HG02943 (cell line): Measurements from ENCODE around the gene FANCE.

ENCODE experiments used
- ATAC-seq: cut with Tn5 transposase; IDR thresholded peaks from one replicate; pipeline ENCODE4 v1.9.1; 2021; ENCODE audit warnings: mild to moderate bottlenecking, low read depth, moderate library complexity; ENCODE audit not compliant: unreplicated experiment

Gene FANCE

GRCh38 chr6:35483062-35483461 lies 30.9 kb downstream of the FANCE start:
- ATAC-seq, result no peak

- ATAC-seq, result no peak
Measured at GRCh38 chr6:35483490-35483889, 31.4 kb downstream of the FANCE start.

GRCh38 chr6:35483893-35484645 lies 31.9 kb downstream of the FANCE start:
- ATAC-seq, result no peak

GRCh38 chr6:35484921-35485392 lies 32.8 kb downstream of the FANCE start:
- no peak for ATAC-seq

- no peak for ATAC-seq
Measured at GRCh38 chr6:35485402-35485877, 33.3 kb downstream of the FANCE start.

- no peak for ATAC-seq
Measured at GRCh38 chr6:35486005-35486925, 34.1 kb downstream of the FANCE start.

GRCh38 chr6:35487658-35488516 lies 35.7 kb downstream of the FANCE start:
- no peak for ATAC-seq

GRCh38 chr6:35488517-35488862 lies 36.4 kb downstream of the FANCE start:
- no peak for ATAC-seq

GRCh38 chr6:35489066-35489465 lies 36.9 kb downstream of the FANCE start:
- ATAC-seq, result no peak

GRCh38 chr6:35489995-35490791 lies 38.1 kb downstream of the FANCE start:
- ATAC-seq, result no peak

GRCh38 chr6:35490821-35491557 lies 38.9 kb downstream of the FANCE start:
- no peak for ATAC-seq

- no peak for ATAC-seq
Measured at GRCh38 chr6:35491558-35492257, 39.6 kb downstream of the FANCE start.

GRCh38 chr6:35492258-35492973 lies 40.3 kb downstream of the FANCE start:
- ATAC-seq, result no peak

- no peak for ATAC-seq
Measured at GRCh38 chr6:35492974-35493284, 40.8 kb downstream of the FANCE start.

- no peak for ATAC-seq
Measured at GRCh38 chr6:35493307-35493983, 41.3 kb downstream of the FANCE start.

GRCh38 chr6:35494161-35494563 lies 42.0 kb downstream of the FANCE start:
- no peak for ATAC-seq

- ATAC-seq, result no peak
Measured at GRCh38 chr6:35495258-35496035, 43.3 kb downstream of the FANCE start.
